Measurements from ENCODE around the gene KIF21B.

- TF ChIP-seq REST (IDR thresholded peaks at IDR 0.05; ENCODE audit: insufficient read depth in 1 of 2, low read depth in 2 of 2, low read length in 2 of 2) (no peak), POLR2AphosphoS5 (IDR thresholded peaks at IDR 0.05; ENCODE audit: low read depth, low read length) (no peak)
Observed at GRCh38 chr1:201002510-201002909, 21.0 kb downstream of the KIF21B start.

All from PFSK-1 (cell line).